ENCODE data around the gene RUVBL2.
A peak's percentile ranks its signal among the peaks of the same experiment; 100 is the strongest.

RUVBL2 gene

DNA sequence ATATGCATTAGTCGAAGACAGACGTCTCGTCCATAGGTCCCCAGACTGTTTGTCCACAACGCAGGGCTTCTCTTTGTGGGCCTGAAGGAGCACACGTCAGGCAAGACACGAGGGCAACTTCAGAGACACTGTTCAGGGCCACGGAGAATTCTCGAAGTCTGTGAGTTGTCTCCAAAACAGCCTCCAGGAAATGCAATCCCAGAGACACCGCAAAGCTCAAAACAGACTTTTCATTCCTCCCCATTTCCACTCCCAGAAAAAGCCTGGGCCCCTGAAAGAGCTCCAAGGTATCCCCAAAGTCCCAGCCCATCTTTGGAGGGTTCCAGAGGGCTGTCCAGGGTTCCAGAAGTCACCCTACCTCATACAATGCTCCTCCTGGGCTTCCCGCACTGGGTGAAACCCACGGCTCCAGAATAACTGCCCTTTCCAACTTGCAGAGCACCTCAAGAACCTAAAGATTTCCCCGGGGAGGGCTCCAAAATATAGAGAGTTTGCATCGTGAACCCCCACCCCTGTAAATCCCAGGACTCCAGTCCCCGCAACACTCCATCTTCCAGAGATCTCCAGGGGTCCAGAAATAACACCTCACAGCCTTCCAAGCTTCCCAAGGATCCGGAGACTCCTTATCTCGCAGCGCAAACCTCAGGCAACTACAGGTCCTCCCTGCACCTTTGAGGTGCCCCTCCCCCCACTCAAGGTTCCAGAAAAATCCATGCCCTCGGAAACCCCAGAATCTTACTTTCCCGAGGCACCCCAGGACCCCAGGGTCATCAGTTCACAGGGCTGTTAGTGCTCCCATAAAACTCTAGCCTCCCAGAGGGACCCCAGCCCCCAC is 29.3 kb upstream of the RUVBL2 start:
- no peak for DNase-seq (ENCODE audit: low read depth in 2 of 2)

DNA sequence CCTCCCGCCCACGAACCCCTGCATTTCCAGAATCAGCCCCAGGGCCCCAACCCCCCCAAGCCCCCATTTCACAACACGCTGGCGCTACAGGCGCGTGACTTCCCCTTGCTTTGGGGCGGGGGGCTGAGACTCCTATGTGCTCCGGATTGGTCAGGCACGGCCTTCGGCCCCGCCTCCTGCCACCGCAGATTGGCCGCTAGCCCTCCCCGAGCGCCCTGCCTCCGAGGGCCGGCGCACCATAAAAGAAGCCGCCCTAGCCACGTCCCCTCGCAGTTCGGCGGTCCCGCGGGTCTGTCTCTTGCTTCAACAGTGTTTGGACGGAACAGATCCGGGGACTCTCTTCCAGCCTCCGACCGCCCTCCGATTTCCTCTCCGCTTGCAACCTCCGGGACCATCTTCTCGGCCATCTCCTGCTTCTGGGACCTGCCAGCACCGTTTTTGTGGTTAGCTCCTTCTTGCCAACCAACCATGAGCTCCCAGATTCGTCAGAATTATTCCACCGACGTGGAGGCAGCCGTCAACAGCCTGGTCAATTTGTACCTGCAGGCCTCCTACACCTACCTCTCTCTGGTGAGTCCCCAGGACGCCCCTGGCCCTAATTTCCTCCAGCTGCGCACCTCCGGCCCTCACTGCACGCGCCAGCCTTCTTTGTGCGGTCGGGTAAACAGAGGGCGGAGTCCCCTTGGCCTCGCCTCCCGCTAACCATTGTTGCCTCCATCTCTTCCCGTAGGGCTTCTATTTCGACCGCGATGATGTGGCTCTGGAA is 28.5 kb upstream of the RUVBL2 start, which contains the start of gene FTL:
Gene FTL, plus strand, starts transcription at position 270 of the 766 bp plus-strand sequence. Its CDS starts 199 bp downstream, at position 469.
- peak; percentile 74 to 77 for DNase-seq (ENCODE audit: low read depth in 2 of 2)

DNA sequence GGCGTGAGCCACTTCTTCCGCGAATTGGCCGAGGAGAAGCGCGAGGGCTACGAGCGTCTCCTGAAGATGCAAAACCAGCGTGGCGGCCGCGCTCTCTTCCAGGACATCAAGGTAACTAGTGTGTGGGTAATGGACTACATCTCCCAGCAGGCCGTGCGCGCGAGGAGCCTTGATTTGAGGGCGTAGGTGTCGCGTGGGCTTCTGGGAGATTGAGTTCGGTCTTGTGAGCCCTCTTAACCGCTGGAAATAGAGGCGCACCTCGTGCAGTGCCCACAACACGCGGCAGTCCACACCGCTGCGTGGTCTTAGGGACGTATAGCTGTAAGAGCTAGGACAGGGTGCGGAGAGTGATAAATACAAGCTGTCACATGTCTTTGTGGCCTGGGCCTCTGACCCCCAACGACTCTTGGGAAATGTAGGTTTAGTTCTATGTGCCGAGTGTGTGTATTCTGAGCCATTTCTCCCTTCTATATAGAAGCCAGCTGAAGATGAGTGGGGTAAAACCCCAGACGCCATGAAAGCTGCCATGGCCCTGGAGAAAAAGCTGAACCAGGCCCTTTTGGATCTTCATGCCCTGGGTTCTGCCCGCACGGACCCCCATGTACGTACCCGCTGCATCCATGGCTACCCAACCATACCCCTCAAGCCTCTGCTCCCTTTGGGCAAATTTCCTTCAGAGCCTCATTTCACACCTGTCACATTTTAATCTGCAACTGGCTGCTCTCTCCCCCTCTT is 27.7 kb upstream of the RUVBL2 start:
- DNase-seq (ENCODE audit: low read depth in 2 of 2) = peak; percentile 68 to 76

GRCh38 chr19:48966541-48967345 is 26.9 kb upstream of the RUVBL2 start:
- no peak for DNase-seq (ENCODE audit: low read depth in 2 of 2)

DNA sequence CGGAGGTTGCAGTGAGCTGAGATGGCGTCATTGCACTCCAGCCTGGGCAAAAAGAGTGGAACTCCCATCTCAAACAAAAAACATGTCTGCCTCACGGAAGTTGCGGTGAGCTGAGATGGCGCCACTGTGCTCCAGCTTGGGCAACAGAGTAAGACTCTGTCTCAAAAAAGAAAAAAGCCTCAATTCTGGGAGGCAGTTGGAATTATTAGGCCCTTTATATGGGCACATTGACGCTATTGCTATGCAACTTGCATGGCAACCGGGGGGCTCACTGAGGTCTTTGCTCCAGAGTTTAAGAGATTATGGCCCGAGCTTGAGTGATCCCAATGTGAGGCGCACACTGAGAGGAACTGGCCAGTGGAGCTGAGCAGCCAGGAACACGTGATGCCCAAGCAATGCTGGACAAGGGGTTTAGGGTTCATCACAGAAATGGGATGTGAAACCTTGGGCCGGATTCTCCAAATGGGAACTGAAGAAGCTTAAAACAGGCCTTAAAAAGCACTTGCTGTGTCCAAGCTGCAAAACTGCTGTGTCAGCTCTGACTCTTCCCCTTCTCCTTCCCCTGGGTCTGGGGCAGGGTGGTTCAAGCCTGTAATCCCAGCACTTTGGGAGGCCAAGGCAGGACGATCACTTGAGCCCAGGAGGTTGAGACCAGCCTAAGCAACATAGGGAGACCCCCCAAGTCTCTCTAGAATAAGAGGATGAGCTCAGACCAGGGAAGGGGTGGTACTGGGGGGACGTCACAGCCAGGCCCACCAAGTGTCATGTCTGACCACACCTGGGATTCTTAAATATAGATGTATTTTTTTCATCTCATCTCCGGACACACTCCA is 26.1 kb upstream of the RUVBL2 start:
- no peak for DNase-seq (ENCODE audit: low read depth in 2 of 2)

DNA sequence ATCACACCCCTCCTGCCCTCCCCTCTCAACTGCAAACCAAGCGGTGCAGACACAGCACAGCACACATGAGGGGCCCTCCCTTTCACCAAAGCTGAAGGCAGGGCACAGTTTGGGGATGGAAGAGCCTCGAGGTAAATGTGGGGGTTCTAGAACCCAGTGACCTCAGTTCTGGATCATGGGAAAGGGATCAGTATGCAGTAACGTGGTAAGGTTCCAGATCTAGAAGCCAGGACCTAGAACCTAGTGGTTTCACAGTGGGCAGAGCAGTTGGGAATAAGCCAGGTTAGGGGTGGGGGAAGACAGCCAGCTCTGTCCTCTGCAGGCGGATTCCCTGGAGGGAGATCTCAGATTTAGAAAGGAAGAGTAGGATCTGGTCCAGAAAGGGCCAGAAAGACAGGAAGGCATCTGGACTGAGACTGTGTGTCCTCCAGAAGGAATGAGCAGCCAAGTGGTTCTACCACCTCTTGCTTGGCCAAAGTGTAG is 25.5 kb upstream of the RUVBL2 start:
- DNase-seq (ENCODE audit: low read depth in 2 of 2) = no peak

- no peak for DNase-seq (ENCODE audit: low read depth in 2 of 2)
Observed at GRCh38 chr19:48968813-48969218, 24.9 kb upstream of the RUVBL2 start.

GRCh38 chr19:48969276-48970138 is 24.2 kb upstream of the RUVBL2 start:
- DNase-seq (ENCODE audit: low read depth in 2 of 2) = no peak

DNA sequence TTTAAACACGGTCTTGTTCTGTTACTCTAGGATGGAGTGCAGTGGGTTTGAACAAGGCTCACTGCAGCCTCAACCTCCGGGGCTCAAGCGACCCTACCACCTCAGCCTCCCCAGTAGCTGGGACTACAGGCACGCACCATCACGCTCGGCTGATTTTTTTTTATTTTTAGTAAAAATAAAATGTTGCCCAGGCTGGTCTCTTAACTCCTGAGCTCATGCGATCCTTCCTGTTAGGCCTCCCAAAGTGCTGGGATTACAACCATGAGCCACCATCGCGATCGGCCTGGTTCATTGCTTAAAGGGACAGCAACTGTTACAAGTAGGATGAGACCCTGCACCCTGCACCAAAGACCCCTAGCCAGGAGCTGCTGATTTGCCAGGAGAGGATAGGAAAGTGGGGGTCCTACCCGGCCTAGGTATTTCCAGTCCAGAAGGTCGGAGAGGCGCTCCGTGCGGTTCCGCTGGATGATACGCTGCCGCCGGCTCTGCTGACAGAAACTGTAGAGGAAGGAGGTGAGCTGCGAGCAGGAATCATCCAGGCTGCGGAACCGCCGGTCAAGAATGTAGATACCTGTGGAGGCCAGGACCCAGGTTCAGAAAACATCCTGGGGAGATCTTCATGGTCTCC is 23.4 kb upstream of the RUVBL2 start:
- DNase-seq (ENCODE audit: low read depth in 2 of 2) = no peak

- peak; percentile 55 to 82 for DNase-seq (ENCODE audit: low read depth in 2 of 2)
Observed at GRCh38 chr19:48970923-48971395, 22.7 kb upstream of the RUVBL2 start.

GRCh38 chr19:48975947-48976847 is 17.5 kb upstream of the RUVBL2 start:
- no peak for DNase-seq (ENCODE audit: low read depth in 2 of 2)

DNA sequence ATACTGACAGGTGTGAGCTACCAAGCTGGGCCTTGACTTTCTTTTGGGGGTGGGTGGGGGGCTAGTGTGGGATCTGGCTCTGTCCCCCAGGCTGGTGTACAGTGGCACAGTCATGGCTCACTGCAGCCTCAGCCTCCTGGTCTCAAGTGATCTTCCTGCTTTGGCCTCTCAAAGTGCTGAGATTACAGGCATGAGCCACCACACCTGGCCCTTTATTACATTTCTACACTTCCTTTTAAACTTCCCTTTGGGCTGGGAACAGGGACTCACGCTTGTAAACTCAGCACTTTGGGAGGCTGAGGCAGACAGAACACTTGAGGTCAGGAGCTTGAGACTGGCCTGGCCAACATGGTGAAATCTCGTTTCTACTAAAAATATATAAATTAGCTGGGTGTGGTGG is 16.6 kb upstream of the RUVBL2 start:
- no peak for DNase-seq (ENCODE audit: low read depth in 2 of 2)

DNA sequence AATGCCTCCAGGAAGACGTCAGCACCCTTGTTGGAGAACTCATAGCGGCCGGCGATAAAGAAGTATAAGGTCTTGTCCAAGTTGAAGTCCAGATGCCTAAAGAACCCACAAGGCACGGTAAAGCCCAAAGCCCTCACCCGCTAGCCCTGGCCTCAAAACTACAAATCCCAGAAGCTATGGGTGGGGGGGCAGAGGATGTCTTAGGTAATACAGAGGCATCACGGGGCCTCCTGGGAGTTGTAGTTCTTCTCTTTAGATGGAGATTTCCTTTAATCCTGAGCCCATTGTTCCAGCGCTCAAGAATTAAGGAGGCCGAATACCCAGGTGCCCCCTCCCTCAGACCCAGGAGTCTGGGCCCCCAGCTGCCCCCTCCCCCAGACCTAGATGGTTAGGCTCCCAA is 11.4 kb upstream of the RUVBL2 start:
- no peak for DNase-seq (ENCODE audit: low read depth in 2 of 2)

DNA sequence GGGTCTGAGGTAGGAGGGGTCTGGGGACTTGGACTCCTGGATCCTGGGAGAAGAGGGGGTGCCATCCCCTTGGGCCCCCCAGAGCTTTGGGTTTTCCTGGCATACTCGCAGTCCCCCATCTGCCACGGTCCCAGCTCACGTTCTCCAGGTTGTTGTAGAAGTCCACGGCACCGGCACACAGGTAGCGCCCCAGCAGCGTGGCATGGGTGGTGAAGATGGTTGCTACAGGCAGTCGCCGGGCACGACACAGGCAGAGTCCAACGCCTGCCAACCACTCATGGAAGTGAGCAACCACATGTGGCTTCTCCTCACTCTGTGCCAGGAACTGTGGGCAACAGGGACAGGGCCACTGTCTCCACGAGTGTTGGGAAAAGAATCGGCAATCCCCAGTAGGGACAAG is 8.0 kb upstream of the RUVBL2 start:
- DNase-seq (ENCODE audit: low read depth in 2 of 2) = no peak

GRCh38 chr19:48986211-48986610 is 7.5 kb upstream of the RUVBL2 start:
- no peak for DNase-seq (ENCODE audit: low read depth in 2 of 2)

- no peak for DNase-seq (ENCODE audit: low read depth in 2 of 2)
Observed at GRCh38 chr19:48987323-48987722, 6.4 kb upstream of the RUVBL2 start.

- DNase-seq (ENCODE audit: low read depth in 2 of 2) = no peak
Observed at GRCh38 chr19:48988286-48988685, 5.4 kb upstream of the RUVBL2 start.

DNA sequence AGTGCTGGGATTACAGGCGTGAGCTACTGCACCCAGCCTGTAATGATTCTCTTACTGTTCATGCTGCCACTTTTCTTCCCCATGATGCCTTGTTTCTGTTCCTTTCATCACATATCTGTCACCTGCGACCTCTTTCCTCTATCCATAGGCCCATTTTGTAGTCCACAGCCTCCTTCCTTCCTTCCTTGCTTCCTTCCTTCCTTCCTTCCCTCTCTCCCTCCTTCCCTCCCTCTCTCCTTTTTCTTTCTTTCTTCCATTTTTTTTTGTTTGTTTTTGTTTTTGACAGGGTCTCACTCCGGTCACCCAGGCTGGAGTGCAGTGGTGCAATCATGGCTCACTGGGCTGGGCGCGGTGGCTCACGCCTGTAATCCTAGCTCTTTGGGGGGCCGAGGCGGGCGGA is 4.8 kb upstream of the RUVBL2 start:
- DNase-seq (ENCODE audit: low read depth in 2 of 2) = no peak

Measured in stimulated activated CD4-positive, alpha-beta T cell treated with anti-CD3 and anti-CD28 coated beads, Interleukin-1b, Interleukin-23, amount 100 ng/mL, for 1 hour (primary cell).